HG02870 (cell line): ENCODE results near the gene ZNF554.
"Not testable (repeated sequence)": the region's sequence is repeated elsewhere in the genome, so short reads cannot be mapped to it uniquely, and the experiment has no call there.

Experiments
- ATAC-seq: cut with Tn5 transposase; IDR thresholded peaks from one replicate; pipeline ENCODE4 v1.9.1; 2021; ENCODE audit warnings: mild to moderate bottlenecking, moderate library complexity; ENCODE audit not compliant: unreplicated experiment

Gene ZNF554

GRCh38 chr19:2790557-2791271 lies 29.0 kb upstream of the ZNF554 start:
- ATAC-seq = no peak

- no peak for ATAC-seq
These were observed 28.2 kb upstream of the ZNF554 start for GRCh38 chr19:2791440-2791839.

GRCh38 chr19:2791876-2792275 lies 27.8 kb upstream of the ZNF554 start:
- ATAC-seq = no peak

GRCh38 chr19:2792666-2793065 lies 27.0 kb upstream of the ZNF554 start:
- ATAC-seq = not testable (repeated sequence)

- ATAC-seq = no peak
These were observed 26.5 kb upstream of the ZNF554 start for GRCh38 chr19:2793126-2793525.

GRCh38 chr19:2793577-2793976 lies 26.1 kb upstream of the ZNF554 start:
- ATAC-seq = no peak

GRCh38 chr19:2795827-2796658 lies 23.6 kb upstream of the ZNF554 start:
- ATAC-seq = no peak

- ATAC-seq = no peak
These were observed 22.9 kb upstream of the ZNF554 start for GRCh38 chr19:2796659-2797266.

GRCh38 chr19:2797280-2797679 lies 22.4 kb upstream of the ZNF554 start:
- ATAC-seq = no peak

GRCh38 chr19:2798158-2798685 lies 21.4 kb upstream of the ZNF554 start:
- ATAC-seq = no peak

GRCh38 chr19:2798733-2799132 lies 20.9 kb upstream of the ZNF554 start:
- no peak for ATAC-seq

GRCh38 chr19:2799273-2800020 lies 20.2 kb upstream of the ZNF554 start:
- ATAC-seq = no peak

- ATAC-seq = no peak
These were observed 19.2 kb upstream of the ZNF554 start for GRCh38 chr19:2800506-2800905.

- no peak for ATAC-seq
These were observed 16.8 kb upstream of the ZNF554 start for GRCh38 chr19:2802826-2803225.

- no peak for ATAC-seq
These were observed 16.0 kb upstream of the ZNF554 start for GRCh38 chr19:2803486-2804155.

GRCh38 chr19:2804156-2805004 lies 15.3 kb upstream of the ZNF554 start:
- no peak for ATAC-seq

GRCh38 chr19:2805261-2805900 lies 14.3 kb upstream of the ZNF554 start:
- no peak for ATAC-seq

- no peak for ATAC-seq
These were observed 13.5 kb upstream of the ZNF554 start for GRCh38 chr19:2805991-2806649.
